Hematopoietic multipotent progenitor cell treated with erythropoietin and hydrocortisone succinate and interleukin-3 and kit ligand, for 17 days (in vitro differentiated cells): Measurements from ENCODE around the gene UGT1A3.

Experiments
- DNase-seq: peaks from one replicate; pipeline ENCODE4 v3.0.0-alpha.2; 2015; ENCODE audit warnings: low spot score

The UGT1A3 gene

GRCh38 chr2:233758141-233758540 is 29.3 kb downstream of the UGT1A3 start:
- no peak for DNase-seq

GRCh38 chr2:233758849-233759248 is 30.0 kb downstream of the UGT1A3 start:
- DNase-seq: no peak

- DNase-seq: no peak
These were observed 31.2 kb downstream of the UGT1A3 start, which contains the start of gene UGT1A1 for GRCh38 chr2:233760043-233760442. Gene UGT1A1, plus strand, starts transcription at chr2:233760270. Its CDS starts 18 bp downstream, at chr2:233760288.

- DNase-seq: no peak
These were observed 32.4 kb downstream of the UGT1A3 start for GRCh38 chr2:233761040-233761769.

GRCh38 chr2:233764264-233764663 is 35.4 kb downstream of the UGT1A3 start:
- no peak for DNase-seq

GRCh38 chr2:233764761-233765160 is 35.9 kb downstream of the UGT1A3 start:
- no peak for DNase-seq

GRCh38 chr2:233766416-233766815 is 37.6 kb downstream of the UGT1A3 start:
- no peak for DNase-seq

GRCh38 chr2:233768076-233768475 is 39.2 kb downstream of the UGT1A3 start:
- DNase-seq: no peak

GRCh38 chr2:233769260-233769659 is 40.4 kb downstream of the UGT1A3 start:
- DNase-seq: no peak

- DNase-seq: no peak
These were observed 43.3 kb downstream of the UGT1A3 start for GRCh38 chr2:233772153-233772552.

GRCh38 chr2:233772583-233772982 is 43.7 kb downstream of the UGT1A3 start:
- DNase-seq: no peak

GRCh38 chr2:233773854-233774253 is 45.0 kb downstream of the UGT1A3 start:
- no peak for DNase-seq

GRCh38 chr2:233775414-233775813 is 46.6 kb downstream of the UGT1A3 start:
- no peak for DNase-seq

GRCh38 chr2:233778030-233778429 is 49.2 kb downstream of the UGT1A3 start, which contains the start of gene MROH2A:
Gene MROH2A, plus strand, starts transcription at chr2:233778330. Its CDS starts 1,029 bp downstream, at chr2:233779359.
- no peak for DNase-seq

GRCh38 chr2:233779722-233780121 is 50.9 kb downstream of the UGT1A3 start:
- DNase-seq: no peak

- DNase-seq: no peak
These were observed 51.9 kb downstream of the UGT1A3 start for GRCh38 chr2:233780771-233781170.

GRCh38 chr2:233789554-233789953 is 60.7 kb downstream of the UGT1A3 start:
- no peak for DNase-seq

- DNase-seq: no peak
These were observed 62.5 kb downstream of the UGT1A3 start for GRCh38 chr2:233791151-233791882.

- DNase-seq: no peak
These were observed 63.1 kb downstream of the UGT1A3 start for GRCh38 chr2:233791883-233792329.

- no peak for DNase-seq
These were observed 63.9 kb downstream of the UGT1A3 start for GRCh38 chr2:233792720-233793119.

- no peak for DNase-seq
These were observed 64.8 kb downstream of the UGT1A3 start for GRCh38 chr2:233793465-233794127.

- no peak for DNase-seq
These were observed 65.4 kb downstream of the UGT1A3 start for GRCh38 chr2:233794128-233794658.
